ENCODE results near the gene CHTF18.
"Not testable (repeated sequence)": the region's sequence is repeated elsewhere in the genome, so short reads cannot be mapped to it uniquely, and the experiment has no call there.

CHTF18 gene

DNA sequence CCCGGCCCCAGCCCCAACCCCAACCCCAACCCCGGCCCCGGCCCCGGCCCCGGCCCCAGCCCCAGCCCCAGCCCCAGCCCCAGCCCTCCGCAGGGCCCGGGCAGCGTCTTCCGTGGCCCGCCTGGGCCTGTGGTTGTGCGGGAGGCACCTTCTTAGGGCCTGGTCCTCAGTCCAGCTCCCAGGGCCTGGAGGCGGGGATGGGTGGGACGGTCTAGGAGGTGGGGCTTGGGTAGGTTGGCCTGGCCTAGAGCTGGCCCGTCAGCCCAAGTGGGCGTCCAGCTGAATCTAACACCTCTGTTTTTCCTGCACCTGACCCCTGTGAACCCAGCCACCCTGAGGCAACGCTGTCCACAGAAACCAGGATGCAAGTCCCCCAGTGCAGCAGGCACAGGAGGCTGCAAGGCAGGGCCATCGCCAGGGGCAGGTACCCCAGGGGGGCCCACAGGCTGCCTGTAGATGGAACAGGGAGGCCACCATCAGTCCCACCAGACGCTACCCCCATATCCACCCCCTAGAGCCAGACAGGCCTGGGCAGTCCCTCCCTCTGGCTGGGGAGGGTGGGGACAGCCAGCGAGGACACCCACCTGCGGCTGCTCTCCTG is 19.1 kb upstream of the CHTF18 start:
- TF ChIP-seq, protein P1, sequence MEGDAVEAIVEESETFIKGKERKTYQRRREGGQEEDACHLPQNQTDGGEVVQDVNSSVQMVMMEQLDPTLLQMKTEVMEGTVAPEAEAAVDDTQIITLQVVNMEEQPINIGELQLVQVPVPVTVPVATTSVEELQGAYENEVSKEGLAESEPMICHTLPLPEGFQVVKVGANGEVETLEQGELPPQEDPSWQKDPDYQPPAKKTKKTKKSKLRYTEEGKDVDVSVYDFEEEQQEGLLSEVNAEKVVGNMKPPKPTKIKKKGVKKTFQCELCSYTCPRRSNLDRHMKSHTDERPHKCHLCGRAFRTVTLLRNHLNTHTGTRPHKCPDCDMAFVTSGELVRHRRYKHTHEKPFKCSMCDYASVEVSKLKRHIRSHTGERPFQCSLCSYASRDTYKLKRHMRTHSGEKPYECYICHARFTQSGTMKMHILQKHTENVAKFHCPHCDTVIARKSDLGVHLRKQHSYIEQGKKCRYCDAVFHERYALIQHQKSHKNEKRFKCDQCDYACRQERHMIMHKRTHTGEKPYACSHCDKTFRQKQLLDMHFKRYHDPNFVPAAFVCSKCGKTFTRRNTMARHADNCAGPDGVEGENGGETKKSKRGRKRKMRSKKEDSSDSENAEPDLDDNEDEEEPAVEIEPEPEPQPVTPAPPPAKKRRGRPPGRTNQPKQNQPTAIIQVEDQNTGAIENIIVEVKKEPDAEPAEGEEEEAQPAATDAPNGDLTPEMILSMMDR (IDR thresholded peaks at IDR 0.05; ENCODE audit: extremely low read depth, insufficient read depth, missing control alignments) = no peak
- in situ Hi-C loops (cut with MboI; ENCODE audit: low pct_unique_long_range_greater_than_20kb, low sequenced_read_pairs, unreplicated experiment) = no loop called here
- no peak for DNase-seq (ENCODE audit: low spot score)

DNA sequence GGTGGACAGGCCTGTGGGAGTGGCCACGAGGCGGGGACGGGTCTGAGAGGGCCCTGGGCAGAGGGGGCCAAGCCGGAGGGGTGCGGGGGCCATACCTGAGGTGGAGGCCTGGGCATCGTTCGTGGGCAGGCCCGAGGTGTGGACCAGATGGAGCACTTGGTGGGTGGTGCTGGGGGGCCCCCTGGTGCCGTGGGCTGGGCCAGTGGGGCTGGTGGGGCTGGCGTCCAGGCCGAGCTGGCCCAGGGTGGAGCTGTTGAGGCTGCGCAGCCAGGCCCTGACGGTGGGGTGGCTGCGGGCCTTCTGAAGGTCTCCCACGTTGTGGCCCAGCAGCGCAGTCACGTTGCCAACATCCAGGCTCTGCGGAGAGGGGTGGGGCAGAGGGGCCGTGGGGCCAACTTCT is 18.5 kb upstream of the CHTF18 start:
- TF ChIP-seq, protein P1 (IDR thresholded peaks at IDR 0.05; ENCODE audit: extremely low read depth, insufficient read depth, missing control alignments) = no peak
- in situ Hi-C loops (cut with MboI; ENCODE audit: low pct_unique_long_range_greater_than_20kb, low sequenced_read_pairs, unreplicated experiment) = no loop called here
- no peak for DNase-seq (ENCODE audit: low spot score)

DNA sequence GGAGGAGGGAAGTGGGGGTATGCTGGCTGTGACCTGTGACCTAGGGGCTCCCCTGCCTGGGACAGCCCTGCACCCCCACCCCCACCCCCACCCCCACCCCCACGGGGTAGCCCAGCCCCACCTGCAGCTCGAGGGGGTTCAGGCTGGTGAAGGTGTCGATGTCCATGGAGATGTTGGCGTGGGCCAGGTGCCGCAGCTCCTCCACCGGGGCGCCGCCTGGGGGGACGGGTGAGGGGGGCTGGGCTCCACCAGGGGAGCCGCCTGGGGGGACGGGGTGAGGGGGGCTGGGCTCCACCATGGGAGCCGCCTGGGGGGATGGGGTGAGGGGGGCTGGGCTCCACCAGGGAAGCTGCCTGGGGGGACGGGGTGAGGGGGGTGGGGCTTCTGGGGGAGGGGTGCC is 18.0 kb upstream of the CHTF18 start:
- TF ChIP-seq, protein P1 (IDR thresholded peaks at IDR 0.05; ENCODE audit: extremely low read depth, insufficient read depth, missing control alignments) = no peak
- DNase-seq (ENCODE audit: low spot score) = no peak
- in situ Hi-C loops (cut with MboI; ENCODE audit: low pct_unique_long_range_greater_than_20kb, low sequenced_read_pairs, unreplicated experiment) = no loop called here

DNA sequence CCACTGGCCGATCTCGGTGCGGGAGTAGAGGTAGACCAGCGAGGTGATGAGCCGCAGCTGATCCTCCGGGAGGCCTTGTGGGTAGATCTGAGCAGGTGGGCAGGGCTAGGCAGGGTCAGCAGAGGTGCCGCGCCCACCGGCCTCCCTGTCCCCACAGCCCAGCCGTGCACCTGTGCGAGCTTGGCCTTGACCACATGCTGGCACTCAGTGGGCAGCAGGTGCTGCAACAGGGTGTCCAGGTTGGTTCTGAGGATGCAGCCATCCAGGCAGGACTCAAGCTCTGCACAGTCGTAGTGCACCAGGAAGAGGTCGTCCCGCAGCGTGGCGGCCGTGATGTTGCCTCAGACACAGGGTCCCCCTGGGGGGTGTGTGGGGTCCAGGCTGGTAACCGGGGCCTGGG is 15.5 kb upstream of the CHTF18 start:
- in situ Hi-C loops (cut with MboI; ENCODE audit: low pct_unique_long_range_greater_than_20kb, low sequenced_read_pairs, unreplicated experiment) = no loop called here
- TF ChIP-seq, protein P1 (IDR thresholded peaks at IDR 0.05; ENCODE audit: extremely low read depth, insufficient read depth, missing control alignments) = no peak

DNA sequence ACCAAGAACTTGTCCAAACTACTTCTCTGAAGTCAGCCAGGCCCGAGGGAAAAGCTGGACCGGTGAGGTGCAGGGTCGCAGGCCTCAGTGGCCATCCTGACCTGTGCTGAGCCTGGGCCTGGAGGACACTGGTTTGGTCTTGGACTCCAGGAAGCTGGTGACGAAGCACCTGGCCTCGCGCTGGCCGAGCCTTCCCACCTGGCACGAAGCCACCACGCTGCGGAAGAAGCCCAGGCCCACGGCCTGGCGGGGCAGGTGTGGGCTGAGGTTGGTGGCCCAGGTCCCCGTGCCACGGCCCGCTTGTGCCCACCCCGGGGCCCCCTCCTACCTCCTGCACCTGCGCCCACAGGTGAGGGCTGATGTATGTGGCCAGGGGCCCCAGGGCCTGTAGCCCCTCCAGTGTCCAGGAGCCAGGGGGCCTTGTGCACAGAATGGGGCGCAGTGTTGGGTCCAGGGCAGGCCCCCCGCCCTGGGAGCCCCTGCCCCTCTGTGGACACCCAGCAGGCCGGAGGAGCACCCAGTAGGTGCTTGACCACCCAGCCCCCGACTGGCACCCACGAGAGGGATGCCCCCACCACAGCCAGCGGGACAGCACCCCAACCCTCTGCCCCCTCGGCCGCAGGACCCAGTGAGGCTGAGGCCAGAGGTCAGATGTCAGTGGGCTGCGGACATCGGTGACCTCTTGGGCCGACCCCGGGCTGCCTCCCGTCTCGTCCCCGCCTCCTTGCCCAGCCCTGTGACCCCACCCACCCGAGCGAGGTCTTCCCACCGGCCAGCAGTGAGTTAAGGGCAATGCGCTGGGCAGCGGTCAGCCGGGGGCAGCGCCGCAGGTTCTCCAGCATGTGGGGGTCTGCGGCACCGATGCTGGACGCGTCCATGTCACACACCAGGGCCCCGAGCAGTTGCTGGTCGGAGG is 14.1 kb upstream of the CHTF18 start:
- DNase-seq (ENCODE audit: low spot score) = no peak
- in situ Hi-C loops (cut with MboI; ENCODE audit: low pct_unique_long_range_greater_than_20kb, low sequenced_read_pairs, unreplicated experiment) = no loop called here
- TF ChIP-seq, protein P1 (IDR thresholded peaks at IDR 0.05; ENCODE audit: extremely low read depth, insufficient read depth, missing control alignments) = no peak

More for the DNA sequence above, 15.5 kb upstream of the CHTF18 start:
- DNase-seq (ENCODE audit: low spot score) = no peak

DNA sequence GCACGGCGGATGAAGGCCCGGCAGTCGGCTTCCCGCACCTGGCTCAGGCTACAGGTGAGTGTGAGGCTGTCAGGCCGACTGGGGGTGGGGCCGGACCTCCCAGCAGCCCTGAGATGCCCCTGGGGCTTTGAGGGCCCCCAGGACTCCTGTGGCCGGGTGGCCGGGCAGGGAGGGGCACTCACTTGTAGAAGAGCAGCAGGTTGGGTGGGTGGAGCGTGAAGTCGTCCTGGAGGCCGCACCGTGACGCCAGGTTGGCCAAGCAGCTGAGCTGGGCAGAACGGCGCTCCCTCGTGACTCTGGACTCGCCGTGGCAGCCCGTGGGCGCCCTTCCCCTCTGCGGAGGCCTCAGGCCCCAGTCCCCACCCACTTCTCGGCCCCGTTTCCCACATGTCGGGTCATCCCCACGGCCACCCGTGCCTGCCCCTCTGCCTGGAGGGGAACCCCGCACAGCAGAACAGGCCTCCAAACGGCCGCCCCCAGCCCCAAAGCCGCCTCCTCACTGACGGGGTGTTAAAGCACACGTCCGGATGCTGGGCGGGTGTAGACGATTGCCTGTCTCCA is 13.1 kb upstream of the CHTF18 start:
- TF ChIP-seq, protein P1 (IDR thresholded peaks at IDR 0.05; ENCODE audit: extremely low read depth, insufficient read depth, missing control alignments) = no peak
- no peak for DNase-seq (ENCODE audit: low spot score)
- in situ Hi-C loops (cut with MboI; ENCODE audit: low pct_unique_long_range_greater_than_20kb, low sequenced_read_pairs, unreplicated experiment) = no loop called here

DNA sequence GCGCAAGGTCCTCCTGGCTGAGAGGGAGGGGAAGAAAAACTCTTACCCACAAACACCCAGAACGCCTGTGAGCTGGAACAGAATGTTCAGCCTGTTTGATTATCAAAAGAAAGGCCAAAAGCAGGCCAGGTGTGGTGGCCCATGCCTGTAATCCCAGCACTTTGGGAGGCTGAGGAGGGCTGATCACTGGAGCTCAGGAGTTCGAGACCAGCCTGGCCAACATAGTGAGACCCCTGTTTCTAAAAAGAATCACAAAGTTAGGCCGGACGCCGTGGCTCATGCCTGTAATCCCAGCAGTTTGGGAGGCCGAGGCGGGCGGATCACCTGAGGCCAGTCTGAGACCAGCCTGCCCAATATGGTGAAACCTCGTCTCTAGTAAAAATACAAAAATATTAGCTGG is 12.1 kb upstream of the CHTF18 start:
- in situ Hi-C loops (cut with MboI; ENCODE audit: low pct_unique_long_range_greater_than_20kb, low sequenced_read_pairs, unreplicated experiment); DNase-seq (ENCODE audit: low spot score): not testable (repeated sequence)
